ENCODE results near the gene ZFP62. TPM values are rescaled to one million over a fixed set of nuclear protein-coding genes. Genes with fewer than 3 reads are reported as not detected.
A peak's percentile ranks its signal among the peaks of the same experiment; 100 is the strongest.

The ZFP62 gene
- total RNA-seq, 4 donors from 2014 or later = 17.0 to 35.1 (median 25.3) TPM

DNA sequence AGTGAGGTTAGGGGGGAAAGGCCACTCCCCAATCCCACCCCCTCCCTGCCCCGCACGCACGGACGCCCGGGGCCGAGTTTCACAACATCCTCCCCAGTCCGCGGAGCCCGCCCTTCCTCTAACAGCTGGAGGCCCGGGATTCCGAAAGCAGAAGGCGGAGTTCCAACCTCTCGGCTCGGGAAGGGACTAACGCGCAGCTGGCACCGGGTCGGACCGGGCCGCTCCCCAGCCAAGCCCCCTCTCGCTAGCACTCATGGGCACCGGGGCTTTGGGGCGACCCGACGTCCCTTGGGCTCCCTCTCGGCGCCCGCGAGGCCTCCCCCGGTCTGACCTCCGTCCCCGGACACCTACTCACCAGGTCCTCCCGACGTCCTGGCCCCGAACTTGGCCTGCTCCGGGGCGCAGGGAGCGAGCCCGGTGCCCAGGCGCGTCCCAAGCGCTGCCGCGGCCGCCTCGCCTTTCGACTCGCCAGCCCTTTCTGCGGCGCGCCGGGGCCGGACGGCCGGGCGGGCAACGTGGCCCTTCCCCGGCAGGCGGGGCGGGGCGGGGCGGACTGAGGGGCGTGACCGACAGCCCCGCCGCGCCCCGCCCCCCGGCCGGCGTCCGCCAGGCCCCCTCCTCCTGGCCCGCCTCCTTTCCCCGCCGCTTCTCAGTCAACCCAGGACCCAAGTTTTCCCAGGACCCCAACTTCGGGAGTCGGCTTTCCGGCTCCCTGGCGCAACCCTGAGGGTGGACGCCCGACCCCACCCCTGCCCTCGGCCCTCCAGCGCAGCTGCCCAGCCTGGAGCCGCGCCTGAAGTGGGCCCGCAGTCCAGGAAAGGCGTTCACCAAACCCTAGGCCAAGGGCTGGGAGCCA lies 58.5 kb downstream of the ZFP62 start, which contains the start of gene MGAT1:
Gene MGAT1, minus strand, starts transcription at position 482 of the 856 bp plus-strand sequence. CDS start 9,835 bp downstream, outside the sequence.
- Histone ChIP-seq H3K9me3 (no peaks in the 10 kb centered on the region), H3K27ac (peak within 1 kb of the TSS; percentile 88 to 96 (median 94)), H3K4me1 (peaks cover 0 to 89% (median 75%) of the 10 kb centered on the region in 4 donors), H3K4me3 (peak within 1 kb of the TSS; percentile 95 to 98 (median 95)), H3K36me3 (peaks cover 0 to 8% (median 0%) of the 10 kb centered on the region in 3 donors), H3K27me3 (no peaks in the 10 kb centered on the region)
- DNase-seq (ENCODE audit: low spot score in 2 of 2) = peak; percentile 85 to 90
- TF ChIP-seq, protein P1, sequence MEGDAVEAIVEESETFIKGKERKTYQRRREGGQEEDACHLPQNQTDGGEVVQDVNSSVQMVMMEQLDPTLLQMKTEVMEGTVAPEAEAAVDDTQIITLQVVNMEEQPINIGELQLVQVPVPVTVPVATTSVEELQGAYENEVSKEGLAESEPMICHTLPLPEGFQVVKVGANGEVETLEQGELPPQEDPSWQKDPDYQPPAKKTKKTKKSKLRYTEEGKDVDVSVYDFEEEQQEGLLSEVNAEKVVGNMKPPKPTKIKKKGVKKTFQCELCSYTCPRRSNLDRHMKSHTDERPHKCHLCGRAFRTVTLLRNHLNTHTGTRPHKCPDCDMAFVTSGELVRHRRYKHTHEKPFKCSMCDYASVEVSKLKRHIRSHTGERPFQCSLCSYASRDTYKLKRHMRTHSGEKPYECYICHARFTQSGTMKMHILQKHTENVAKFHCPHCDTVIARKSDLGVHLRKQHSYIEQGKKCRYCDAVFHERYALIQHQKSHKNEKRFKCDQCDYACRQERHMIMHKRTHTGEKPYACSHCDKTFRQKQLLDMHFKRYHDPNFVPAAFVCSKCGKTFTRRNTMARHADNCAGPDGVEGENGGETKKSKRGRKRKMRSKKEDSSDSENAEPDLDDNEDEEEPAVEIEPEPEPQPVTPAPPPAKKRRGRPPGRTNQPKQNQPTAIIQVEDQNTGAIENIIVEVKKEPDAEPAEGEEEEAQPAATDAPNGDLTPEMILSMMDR (IDR thresholded peaks at IDR 0.05) = peak in 1 of 5 experiments; percentile 23
- TF ChIP-seq POLR2A (IDR thresholded peaks at IDR 0.05) = peak; percentile 91 to 92
- peak in 1 of 2 donors; percentile 84 for TF ChIP-seq EP300 (IDR thresholded peaks at IDR 0.05)
- 0% methylated on average over 32 to 38 of the region's 87 CpGs for WGBS, 2 donors

DNA sequence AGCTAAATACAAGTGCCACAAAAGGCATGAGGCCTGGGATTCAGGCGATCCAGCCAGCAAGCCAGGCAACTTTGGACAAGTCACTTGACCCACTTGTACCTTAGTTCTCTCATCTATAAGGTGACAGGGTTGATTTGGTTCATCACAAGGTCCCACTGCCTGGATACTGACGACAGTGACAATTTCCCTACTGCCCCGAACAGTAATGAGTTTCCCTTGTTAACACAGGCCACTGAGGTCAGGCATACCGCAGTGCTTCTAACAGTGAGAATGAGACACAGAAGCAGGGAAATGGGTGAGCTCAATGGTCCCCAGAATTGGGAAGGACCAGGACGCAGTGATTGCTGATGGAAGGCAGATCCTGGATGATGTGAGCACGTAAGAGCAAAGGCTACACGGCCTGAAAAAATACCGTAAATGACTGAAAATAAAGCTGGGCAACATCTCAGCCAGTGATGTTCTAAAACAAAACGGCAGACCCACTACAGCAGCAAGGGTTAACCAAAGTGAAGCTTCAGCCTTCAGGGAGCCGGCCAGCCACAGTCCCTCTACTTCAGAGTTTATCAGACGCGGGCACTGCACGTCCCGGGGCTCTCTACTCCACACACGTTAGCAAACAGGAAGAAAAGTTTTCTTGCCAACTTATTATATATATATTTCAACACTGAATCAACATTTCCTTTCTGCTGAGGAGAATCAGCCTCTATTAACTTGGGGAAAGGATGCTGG lies 59.3 kb downstream of the ZFP62 start:
- Histone ChIP-seq H3K9me3 (no peaks in the 10 kb centered on the region), H3K36me3 (peaks cover 0 to 8% (median 0%) of the 10 kb centered on the region in 3 donors), H3K4me3 (peak overlapping the region; percentile 95 to 98 (median 95)), H3K4me1 (peaks cover 0 to 89% (median 71%) of the 10 kb centered on the region in 4 donors), H3K27me3 (no peaks in the 10 kb centered on the region), H3K27ac (peak overlapping the region; percentile 88 to 96 (median 94))
- WGBS, 2 donors = 7 to 9% methylated on average over 15 of the region's 15 CpGs
- DNase-seq (ENCODE audit: low spot score in 2 of 2) = no peak
- no peak for TF ChIP-seq POLR2A (IDR thresholded peaks at IDR 0.05)
- TF ChIP-seq, protein P1 (IDR thresholded peaks at IDR 0.05) = no peak
- no peak for TF ChIP-seq EP300 (IDR thresholded peaks at IDR 0.05)

DNA sequence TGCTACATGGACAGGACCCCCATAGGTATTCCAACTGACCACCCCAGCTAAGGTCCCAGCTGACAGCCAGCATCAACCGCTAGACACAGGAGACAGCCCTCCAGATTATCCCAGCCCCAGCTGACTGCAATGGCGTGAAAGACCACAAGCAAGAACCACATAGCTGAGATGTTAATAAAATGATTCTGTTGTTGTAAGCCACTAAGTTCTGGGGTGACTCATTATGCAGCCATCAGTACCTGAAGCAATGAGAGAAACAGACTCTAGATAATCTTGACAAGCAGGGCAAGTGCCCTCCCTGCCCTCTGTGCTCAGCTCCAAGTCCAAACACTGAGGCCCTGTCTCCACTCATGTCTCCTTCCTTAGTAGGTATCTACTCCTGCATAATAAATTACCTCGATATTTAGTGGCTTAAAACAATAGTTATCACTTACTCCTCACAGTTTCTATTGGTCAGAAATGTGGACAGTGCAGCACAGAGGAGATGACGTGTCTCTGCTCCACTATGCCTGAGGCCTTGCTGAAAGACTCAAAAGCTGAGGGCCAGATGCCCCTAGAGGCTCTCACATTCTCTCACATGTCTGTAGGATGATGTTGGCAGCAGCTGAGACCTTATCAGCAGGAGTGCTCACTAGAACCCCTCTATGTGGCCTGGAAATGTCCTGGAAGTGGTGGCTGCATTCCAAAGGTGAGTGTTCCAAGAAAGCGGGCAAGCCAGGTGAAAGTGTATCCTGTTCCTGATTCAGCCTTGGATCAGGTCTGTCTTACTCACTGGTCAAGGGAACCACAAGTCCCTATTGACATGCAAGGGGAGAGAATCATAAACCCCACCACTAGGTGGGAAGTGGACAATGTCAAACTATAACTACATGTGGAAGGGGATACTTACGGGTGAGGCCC lies 60.9 kb downstream of the ZFP62 start:
- no peak overlapping the region for H3K4me3 ChIP-seq
- peaks cover 0 to 88% (median 65%) of the 10 kb centered on the region in 4 donors for H3K4me1 ChIP-seq
- WGBS, 2 donors = 71 to 79% methylated on average over 6 of the region's 6 CpGs

DNA sequence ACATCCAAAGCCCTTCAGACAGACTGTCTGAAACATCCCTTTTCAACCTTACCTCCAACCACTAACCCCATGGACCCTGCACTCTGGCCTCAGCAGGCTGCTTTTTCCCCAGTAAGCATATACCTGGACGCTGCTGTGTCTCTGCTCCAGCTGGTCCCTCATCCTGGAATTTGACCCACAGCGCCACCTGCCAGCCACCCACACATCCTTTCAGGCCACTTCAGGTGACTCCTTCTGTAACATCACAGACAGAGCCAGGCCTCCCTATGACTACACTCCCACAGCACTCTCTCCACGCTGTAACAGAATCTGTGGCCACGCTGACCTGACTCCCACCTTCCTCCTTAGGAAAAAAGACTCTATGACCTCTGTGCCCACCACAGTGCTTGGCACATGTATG lies 61.9 kb downstream of the ZFP62 start:
- DNase-seq (ENCODE audit: low spot score in 2 of 2) = no peak

More for the DNA sequence above, 60.9 kb downstream of the ZFP62 start:
- H3K36me3 ChIP-seq = peaks cover 0 to 19% (median 0%) of the 10 kb centered on the region in 3 donors
- H3K9me3 ChIP-seq = no peaks in the 10 kb centered on the region
- DNase-seq (ENCODE audit: low spot score in 2 of 2) = no peak
- TF ChIP-seq, protein P1 (IDR thresholded peaks at IDR 0.05) = peak in 1 of 5 experiments; percentile 11
- no peak for TF ChIP-seq POLR2A (IDR thresholded peaks at IDR 0.05)
- no peaks in the 10 kb centered on the region for H3K27me3 ChIP-seq
- peak overlapping the region in 3 of 4 donors; percentile 92 to 96 (median 96) for H3K27ac ChIP-seq

More for the DNA sequence above, 61.9 kb downstream of the ZFP62 start:
- Histone ChIP-seq H3K4me3 (no peak overlapping the region), H3K27ac (peak overlapping the region in 2 of 4 donors; percentile 1 to 96), H3K27me3 (no peaks in the 10 kb centered on the region), H3K4me1 (peaks cover 0 to 86% (median 64%) of the 10 kb centered on the region in 4 donors), H3K36me3 (peaks cover 0 to 25% (median 0%) of the 10 kb centered on the region in 3 donors), H3K9me3 (no peaks in the 10 kb centered on the region)
- WGBS, 2 donors = 64 to 76% methylated on average over 4 of the region's 4 CpGs
- TF ChIP-seq, protein P1 (IDR thresholded peaks at IDR 0.05) = peak in 1 of 5 experiments; percentile 9
- TF ChIP-seq POLR2A (IDR thresholded peaks at IDR 0.05) = no peak
